GM19099 (cell line): ENCODE measurements around the gene WNT16.

ENCODE experiments used
- POLR2A ChIP-seq: IDR thresholded peaks from 3 replicates; pipeline ENCODE4 v1.6.1; 2011; ENCODE audit warnings: low read depth; ENCODE audit not compliant: insufficient read length; ENCODE audit errors: extremely low read depth

WNT16 gene

GRCh38 chr7:121302214-121302745, 26.5 kb upstream of the WNT16 start:
- TF ChIP-seq POLR2A, result no peak

DNA sequence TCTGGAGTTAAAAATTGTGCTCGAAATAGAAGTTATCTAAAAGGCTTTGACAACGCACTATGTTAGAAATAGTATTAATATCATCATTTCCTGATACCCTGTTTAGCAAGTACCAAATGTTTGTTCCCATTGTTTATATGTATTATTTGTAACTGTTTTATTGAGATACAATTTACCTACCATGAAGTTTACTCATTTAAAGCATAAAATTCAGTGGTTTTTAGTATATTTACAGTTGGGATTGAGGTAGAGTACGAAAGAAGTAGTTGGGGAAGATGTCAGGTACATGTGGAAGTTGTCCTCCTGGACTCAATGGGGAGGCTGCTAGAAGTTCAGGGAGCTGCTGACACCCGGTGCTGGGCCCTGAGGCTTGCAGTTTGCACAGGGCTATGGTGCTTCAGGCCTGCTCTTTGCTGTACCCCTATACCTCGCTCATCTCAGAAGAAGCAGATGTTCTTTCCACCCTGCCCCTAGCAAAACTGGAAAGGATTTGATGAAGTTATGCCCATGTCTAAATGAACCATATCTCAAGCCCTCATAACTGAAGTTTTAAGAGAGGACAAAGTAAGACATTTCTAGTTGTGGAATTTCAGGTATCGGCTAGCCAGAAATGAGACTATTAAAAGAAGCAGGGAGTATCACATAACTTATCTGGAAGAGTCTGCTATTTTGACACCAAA, 25.2 kb upstream of the WNT16 start:
- TF ChIP-seq POLR2A, result no peak

GRCh38 chr7:121304102-121304658, 24.6 kb upstream of the WNT16 start:
- no peak for TF ChIP-seq POLR2A

GRCh38 chr7:121305109-121305508, 23.7 kb upstream of the WNT16 start:
- no peak for TF ChIP-seq POLR2A

DNA sequence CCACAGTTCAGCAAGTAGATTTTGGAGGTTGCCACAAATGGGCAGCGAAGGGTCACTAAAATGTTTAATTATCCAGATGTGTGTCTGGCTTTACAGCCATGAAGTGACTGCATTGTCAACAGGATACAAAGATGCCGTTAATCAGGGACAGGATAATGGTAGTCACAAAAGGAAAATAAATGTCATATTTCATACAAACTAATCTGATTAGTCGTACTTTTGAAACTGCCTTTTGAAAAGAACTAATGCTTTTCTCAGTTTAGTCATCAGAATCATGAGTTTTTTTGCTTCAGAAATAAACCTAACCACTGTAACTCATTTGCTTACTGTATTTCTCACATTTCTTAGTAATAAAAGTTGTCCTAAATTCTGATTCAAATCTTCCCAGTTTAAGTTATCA, 22.2 kb upstream of the WNT16 start:
- TF ChIP-seq POLR2A, result no peak

DNA sequence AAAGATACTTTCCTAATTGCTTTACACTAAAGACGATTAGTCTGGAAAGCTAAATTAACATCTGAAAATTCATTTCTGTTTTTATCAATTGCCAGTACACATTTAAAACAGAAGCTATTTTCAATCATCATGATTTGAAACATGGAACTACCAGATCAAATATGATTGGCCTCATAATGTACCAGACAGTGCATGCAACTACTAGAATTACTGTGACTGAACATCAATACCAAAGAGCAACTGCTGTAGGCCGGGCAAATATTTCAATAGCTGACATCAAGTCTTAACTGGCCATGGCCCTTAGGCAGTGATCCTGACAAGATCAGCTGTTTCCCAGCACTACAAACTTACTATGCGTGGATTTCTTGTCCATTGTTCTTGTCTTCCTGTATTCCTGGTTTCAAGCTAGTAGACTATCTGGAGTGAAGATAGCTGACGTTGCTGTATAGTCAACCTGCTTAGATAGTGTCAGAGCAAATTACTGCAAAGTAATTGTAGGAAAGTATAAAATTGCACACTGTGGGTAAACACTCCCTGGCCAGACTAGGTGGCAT, 21.7 kb upstream of the WNT16 start:
- no peak for TF ChIP-seq POLR2A

GRCh38 chr7:121313220-121313792, 15.5 kb upstream of the WNT16 start:
- no peak for TF ChIP-seq POLR2A

DNA sequence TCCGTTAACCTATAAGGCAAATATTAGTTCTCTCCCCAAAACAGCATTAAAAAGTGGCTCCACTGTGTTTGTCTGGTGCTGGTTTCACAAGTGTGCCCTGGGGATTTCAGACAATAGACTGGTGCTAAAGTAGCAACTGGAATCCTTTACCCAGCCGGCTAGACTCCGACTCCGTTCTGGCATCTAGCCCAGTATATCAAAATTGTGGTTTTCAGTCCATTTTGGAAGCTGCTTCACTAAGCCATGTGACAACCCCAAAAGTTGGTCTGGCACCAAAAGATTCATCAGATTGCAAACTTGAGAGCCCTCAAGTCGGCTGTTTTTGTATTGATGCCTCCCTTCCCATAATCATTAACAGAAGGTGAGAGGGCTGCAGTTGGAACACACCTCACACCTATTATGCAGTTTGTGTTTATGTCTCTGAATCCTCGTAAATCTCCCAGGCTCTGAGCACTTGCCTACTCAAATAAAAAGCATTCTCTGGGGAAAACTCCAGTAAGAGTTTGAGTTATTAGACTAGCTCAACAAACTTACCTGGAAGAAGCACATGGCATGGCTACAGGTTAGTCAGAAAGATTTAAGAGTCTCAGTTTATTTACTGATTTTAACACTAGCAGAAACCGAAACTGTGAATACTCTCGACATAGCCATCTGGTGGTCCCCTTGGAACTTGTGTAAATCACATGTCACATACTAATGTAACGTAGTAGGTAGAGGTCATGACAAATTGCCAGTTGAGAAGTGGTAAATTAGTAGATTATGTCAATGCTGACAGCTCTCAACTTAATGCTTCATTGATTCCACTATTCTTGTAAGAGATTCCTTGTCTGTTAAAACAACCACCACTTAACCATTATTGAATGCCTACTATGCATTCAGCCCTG, 14.8 kb upstream of the WNT16 start:
- TF ChIP-seq POLR2A, result no peak

DNA sequence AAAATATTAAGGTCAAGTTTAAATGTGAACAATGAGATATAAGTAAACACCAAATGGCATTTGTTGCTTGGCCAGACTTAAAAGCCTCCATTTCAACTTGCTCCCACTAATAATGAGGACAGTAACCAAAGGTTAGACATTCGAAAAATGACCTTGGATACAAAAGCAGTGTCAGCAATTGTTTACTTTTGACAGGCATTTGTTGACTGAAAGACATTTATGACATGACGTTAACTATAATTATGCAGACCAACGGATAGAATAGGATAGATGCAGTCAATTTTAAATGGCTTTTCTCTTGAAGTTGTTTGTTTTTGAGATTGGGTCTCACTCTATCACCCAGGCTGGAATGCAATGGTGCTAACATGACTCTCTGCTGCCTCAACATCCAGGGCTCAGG, 6.3 kb upstream of the WNT16 start:
- no peak for TF ChIP-seq POLR2A

- no peak for TF ChIP-seq POLR2A
These were observed 5.1 kb upstream of the WNT16 start for GRCh38 chr7:121323515-121324302.

- TF ChIP-seq POLR2A, result no peak
These were observed 1.1 kb upstream of the WNT16 start for GRCh38 chr7:121327671-121328070.

DNA sequence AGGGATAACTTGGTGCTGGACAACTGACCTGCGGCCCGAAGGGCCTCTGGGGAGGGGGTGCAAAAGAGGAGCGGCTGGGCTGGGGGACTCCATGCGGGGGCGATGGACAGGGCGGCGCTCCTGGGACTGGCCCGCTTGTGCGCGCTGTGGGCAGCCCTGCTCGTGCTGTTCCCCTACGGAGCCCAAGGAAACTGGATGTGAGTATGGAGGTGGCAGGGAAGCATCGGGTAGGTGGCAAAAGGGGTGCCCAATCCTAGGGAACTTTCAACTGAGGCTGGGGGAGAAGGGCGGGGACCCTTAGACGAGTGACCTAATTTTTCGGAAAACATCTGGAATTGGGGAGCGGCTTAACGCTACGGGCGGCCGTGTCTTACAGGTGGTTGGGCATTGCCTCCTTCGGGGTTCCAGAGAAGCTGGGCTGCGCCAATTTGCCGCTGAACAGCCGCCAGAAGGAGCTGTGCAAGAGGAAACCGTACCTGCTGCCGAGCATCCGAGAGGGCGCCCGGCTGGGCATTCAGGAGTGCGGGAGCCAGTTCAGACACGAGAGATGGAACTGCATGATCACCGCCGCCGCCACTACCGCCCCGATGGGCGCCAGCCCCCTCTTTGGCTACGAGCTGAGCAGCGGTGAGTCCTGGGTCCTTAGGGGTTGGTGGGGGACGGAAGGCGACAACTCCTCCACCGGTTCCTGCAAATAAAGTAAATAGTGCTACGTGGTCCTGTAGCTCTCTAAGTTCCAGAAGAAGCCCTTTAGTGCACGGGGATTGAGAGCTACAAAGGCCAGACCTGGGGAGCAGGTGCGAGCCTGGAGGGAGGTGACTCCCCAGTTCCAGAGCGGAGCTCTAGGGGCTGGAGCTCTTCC, 622 bp downstream of the WNT16 start:
- no peak for TF ChIP-seq POLR2A

GRCh38 chr7:121330053-121330833, 1.4 kb downstream of the WNT16 start:
- TF ChIP-seq POLR2A, result no peak
